ENCODE data around the gene LTBP2.
"Not testable (repeated sequence)": the region's sequence is repeated elsewhere in the genome, so short reads cannot be mapped to it uniquely, and the experiment has no call there.

The LTBP2 gene

GRCh38 chr14:74474376-74474775 lies 137.7 kb downstream of the LTBP2 start:
- no peak for DNase-seq

GRCh38 chr14:74472601-74473000 lies 139.4 kb downstream of the LTBP2 start:
- DNase-seq: no peak

GRCh38 chr14:74469548-74470518 lies 142.2 kb downstream of the LTBP2 start:
- no peak for DNase-seq

- no peak for DNase-seq
Measured at GRCh38 chr14:74468513-74468912, 143.5 kb downstream of the LTBP2 start.

- no peak for DNase-seq
Measured at GRCh38 chr14:74465335-74465734, 146.7 kb downstream of the LTBP2 start.

GRCh38 chr14:74464785-74465184 lies 147.3 kb downstream of the LTBP2 start:
- no peak for DNase-seq

- DNase-seq: no peak
Measured at GRCh38 chr14:74463697-74464096, 148.3 kb downstream of the LTBP2 start.

- DNase-seq: no peak
Measured at GRCh38 chr14:74462993-74463392, 149.0 kb downstream of the LTBP2 start.

GRCh38 chr14:74459976-74460375 lies 152.1 kb downstream of the LTBP2 start:
- DNase-seq: no peak

- no peak for DNase-seq
Measured at GRCh38 chr14:74459289-74459946, 152.6 kb downstream of the LTBP2 start.

- DNase-seq: no peak
Measured at GRCh38 chr14:74457565-74457895, 154.5 kb downstream of the LTBP2 start.

GRCh38 chr14:74456684-74457564 lies 155.1 kb downstream of the LTBP2 start:
- no peak for DNase-seq

- DNase-seq: not testable (repeated sequence)
Measured at GRCh38 chr14:74454397-74454796, 157.6 kb downstream of the LTBP2 start.
